ENCODE measurements around the gene F8A2.
"Not testable (repeated sequence)": the region's sequence is repeated elsewhere in the genome, so short reads cannot be mapped to it uniquely, and the experiment has no call there.

The F8A2 gene

GRCh38 chrX:155381843-155382528, at the start of gene F8A2:
Gene F8A2, plus strand, starts transcription at chrX:155382095. Its CDS starts 20 bp downstream, at chrX:155382115.
- not testable (repeated sequence) for DNase-seq

- no peak for DNase-seq
These were observed 48.3 kb upstream of the F8A2 start for GRCh38 chrX:155333544-155334100.

DNA sequence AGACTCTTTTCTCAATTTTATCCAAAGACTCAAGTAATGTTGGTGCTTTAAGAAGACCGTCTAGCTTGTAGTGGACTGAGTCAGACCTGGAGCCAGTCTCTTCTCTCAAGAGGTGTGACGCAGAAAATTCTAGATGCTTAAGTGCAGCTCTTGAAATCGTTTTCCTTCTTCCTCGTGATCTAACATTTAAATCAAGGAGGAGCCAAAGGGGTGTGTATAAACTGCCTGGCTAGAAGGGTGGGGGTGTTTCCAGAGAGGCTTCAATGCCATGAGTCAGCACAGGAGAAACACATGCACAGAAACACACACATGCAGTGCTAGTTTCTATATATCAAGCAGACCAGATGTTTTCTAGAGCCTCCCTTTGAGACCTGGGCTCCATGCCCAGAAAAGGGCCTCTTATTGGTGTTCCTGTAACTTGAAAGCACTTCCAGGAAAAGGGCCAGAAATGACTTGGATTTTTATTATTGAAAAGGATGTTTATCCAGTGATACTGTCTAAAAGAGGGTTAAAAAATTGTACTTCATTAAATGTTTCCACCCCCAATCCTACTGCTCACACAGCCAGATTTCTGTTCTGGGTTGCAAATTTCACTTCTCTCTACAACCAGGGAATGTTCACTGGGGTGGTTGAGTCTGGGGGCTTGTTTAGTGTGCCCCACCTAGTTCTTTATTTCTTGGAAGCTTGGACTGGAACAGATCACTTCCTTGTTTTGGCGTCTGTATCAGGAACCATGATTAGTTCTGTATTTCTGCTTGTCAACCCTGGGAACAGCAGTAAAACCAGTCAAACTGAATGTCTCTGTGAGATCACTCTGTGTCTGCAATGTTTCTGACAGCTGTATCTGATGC, 47.2 kb upstream of the F8A2 start, which contains the start of gene CLIC2:
Gene CLIC2 (minus strand): TSS at position 129 of the 851 bp plus-strand sequence. CDS start 187 bp downstream, outside the sequence.
- no peak for DNase-seq

DNA sequence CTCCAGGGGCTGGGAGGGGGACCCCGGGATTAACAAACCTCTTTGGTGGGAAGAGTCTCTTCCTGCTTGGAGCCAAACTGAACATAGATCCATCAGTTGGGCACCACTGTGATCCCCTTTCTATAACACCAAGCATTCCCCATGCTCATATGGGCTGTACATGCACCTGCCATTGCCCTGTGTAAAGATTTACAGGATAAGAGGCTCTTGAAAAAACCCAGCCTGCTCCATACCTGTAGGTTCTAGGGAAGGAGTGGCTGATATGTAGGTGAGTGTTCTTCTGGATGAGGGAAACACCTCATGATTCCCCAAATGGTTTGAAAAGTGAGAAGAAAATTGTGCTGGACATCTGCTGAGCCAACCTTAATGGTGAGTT, 46.6 kb upstream of the F8A2 start:
- DNase-seq = not testable (repeated sequence)

DNA sequence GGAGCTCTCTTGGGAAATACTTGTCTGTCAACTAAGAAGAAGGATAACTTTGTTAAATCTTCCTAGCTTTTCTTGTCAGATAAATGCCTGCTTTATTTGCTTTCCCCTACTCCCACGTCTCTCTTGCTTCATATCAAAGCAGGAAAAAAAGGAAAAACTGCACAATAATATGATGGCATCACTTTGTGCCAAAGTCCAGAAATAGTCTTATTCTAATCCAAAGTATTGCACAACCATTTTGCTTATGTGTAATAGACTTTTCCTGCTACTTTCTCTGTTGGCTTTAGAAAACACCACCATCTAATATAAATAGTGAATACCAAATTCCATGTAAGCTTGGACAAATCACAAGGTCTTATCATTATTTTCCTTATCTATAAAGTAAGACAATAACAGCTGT, 36.2 kb upstream of the F8A2 start:
- not testable (repeated sequence) for DNase-seq

- DNase-seq = not testable (repeated sequence)
These were observed 32.4 kb upstream of the F8A2 start for GRCh38 chrX:155349448-155349847.

GRCh38 chrX:155363712-155364111, 18.2 kb upstream of the F8A2 start:
- not testable (repeated sequence) for DNase-seq

- DNase-seq = not testable (repeated sequence)
These were observed 8.0 kb upstream of the F8A2 start for GRCh38 chrX:155373777-155374458.

GRCh38 chrX:155379802-155380201, 2.1 kb upstream of the F8A2 start:
- DNase-seq = not testable (repeated sequence)

DNA sequence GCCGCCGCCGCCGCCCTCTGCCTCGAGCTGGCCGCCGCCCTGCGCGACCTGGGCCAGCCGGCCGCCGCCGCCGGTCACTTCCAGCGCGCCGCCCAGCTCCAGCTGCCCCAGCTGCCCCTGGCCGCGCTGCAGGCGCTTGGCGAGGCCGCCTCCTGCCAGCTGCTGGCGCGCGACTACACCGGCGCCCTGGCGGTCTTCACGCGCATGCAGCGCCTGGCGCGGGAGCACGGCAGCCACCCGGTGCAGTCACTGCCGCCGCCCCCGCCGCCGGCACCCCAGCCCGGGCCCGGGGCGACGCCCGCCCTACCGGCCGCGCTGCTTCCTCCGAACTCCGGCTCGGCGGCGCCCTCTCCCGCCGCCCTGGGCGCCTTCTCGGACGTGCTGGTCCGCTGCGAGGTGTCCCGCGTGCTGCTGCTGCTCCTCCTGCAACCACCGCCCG, 653 bp downstream of the F8A2 start:
- not testable (repeated sequence) for DNase-seq

DNA sequence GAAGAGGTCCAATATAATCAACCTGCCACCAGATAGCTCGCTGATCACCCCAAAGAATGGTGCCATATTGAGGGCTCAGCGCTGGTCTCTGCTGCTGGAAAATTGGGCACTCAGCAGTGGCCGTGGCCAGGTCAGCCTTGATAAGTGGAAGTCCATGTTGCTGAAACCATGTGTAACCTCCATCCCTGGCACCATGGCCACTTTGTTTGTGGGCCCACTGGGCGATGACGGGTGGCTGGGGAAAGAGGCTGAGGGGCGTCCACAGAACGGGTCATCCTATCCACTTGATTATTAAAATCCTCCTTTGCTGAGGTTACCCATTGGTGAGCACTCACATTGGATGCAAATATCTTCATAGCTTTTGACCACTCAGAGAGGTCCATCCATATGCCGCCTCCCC, 7.7 kb downstream of the F8A2 start:
- DNase-seq = no peak

GRCh38 chrX:155394747-155395276, 12.9 kb downstream of the F8A2 start:
- DNase-seq = peak; percentile 19

DNA sequence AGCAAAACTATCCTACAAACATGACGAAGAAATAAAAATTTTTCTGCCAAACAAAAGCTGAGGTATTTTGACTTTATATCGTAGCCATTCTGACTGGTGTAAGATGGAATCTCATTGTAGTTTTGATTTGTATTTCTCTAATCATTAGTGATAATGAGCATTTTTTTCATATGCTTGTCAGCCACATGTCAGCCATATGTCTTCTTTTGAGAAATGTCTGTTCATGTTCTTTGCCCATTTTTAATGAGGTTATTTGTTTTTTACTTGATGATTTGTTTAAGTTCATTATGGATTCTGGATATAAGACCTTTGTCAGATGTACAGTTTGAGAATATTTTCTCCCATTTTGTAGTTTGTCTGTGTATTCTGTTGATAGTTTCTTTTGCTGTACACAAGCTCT, 24.5 kb downstream of the F8A2 start:
- DNase-seq = no peak

GRCh38 chrX:155417769-155418168, 35.9 kb downstream of the F8A2 start:
- DNase-seq = no peak
